Activated CD8-positive, alpha-beta memory T cell treated with anti-CD3 and anti-CD28 coated beads for 48 hours (primary cell): ENCODE data around the gene CDKAL1.

Experiments
- DNase-seq, 3 experiments: peaks; one replicate each; pipeline ENCODE4 v3.0.0-alpha.2; 2020; ENCODE audit warnings: low read depth in 2 of 3, low spot score in 2 of 3

The CDKAL1 gene

DNA sequence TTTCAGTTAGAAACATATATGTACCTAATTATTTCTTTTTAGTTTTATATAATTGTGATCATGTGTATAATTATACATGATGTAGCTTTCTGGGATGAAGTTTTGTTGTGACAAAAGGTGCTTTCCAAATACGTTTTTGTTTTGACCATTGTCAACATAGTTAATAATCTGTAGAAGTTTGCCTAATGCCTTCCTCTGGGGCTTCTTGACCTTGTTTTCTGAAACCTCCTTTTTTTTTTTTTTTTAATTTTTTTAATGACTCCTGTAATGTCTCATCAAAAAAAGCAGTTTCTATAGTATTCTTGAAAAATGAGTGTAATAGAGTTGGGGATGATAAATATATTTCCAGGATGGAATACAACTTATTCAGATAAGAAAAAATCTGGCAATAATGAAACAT, 624.6 kb downstream of the CDKAL1 start:
- DNase-seq: no peak

DNA sequence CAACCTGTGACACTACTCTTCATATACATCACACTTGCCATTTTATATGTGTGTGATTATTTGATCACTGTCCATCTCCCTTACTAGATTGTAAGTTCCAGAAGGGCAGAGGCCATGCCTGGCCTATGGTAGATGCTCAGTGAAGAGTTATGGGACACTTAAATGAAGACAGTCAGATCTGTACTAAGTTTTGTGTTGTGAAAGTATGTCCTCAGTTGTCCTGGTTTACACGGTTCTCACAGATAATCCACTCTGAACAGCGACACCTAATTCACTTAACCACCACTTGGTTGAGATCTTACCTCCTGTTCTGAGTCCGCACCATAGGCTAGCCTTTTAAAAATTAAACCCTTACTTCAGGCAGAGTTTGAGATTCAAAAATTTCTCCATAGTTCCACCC, 625.2 kb downstream of the CDKAL1 start:
- DNase-seq: no peak

DNA sequence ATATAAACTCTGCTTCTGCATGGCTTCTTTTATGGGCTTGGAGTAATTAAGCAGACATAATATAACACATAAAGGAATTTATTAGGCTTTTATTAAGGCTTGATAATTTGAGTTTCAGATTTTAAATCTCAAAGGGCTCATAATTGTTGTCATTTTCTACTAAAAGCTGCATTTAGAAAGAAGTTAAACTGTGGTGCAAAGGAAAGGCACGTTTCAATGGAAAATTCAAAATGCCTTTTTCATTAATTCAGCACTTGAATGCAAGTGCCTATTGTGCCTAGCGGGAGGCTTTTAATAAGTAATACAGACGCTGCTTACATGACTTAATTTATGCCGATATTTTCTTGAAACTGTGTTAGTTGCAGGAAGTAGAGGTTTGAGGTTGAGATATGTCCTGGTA, 627.5 kb downstream of the CDKAL1 start:
- no peak for DNase-seq

DNA sequence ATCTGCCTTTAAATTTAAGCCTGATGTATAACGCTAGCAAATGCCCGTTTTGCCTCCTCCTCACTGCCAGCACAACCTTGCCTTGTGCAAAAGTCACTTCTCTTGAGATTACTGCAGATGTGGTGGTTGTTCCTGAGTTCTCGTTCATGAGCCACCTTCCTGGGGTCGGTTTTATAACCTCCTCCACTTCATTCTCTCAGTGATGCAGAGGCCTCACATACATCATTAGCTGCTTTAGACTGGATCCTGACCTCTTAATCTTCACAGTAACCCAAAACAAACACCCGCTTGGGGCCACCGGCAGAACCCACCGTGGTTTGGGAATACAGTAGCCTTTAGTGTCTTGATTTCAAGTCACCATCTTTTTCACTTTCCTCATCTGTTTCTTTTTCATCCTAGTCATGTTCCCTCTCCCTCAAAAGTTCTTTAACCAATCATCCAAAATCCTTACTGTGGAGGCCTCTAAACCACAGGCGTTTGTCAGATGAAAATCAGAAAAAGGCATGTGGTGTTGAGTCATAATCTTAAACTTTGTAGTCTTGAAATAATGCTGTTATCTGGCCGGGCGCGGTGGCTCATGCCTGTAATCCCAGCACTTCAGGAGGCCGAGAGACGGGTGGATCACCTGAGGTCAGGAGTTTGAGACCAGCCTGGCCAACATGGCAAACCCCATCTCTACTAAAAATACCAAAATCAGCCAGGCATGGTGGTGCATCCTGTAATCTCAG, 629.0 kb downstream of the CDKAL1 start:
- no peak for DNase-seq

- no peak for DNase-seq
Measured at GRCh38 chr6:21163838-21164180, 629.6 kb downstream of the CDKAL1 start.

- DNase-seq: no peak
Measured at GRCh38 chr6:21164768-21165326, 630.6 kb downstream of the CDKAL1 start.

DNA sequence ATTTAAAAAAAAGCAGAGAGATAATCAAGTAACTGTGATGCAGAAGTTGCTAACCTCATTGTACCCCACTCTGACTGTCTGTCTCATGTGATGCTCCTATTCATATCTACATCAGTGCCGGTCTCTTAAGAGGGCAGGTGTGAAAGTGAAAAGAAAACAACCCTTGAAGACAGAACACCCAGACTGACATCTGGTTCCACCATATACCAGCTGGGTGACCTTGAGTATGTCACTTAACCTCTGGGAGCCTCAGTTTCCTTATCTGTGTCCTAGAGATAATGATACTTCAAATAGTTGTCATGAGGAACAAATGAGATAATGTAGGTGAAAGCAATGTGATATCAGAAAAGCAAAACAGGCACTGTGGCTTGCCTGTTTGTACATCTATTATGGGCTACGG, 632.5 kb downstream of the CDKAL1 start:
- no peak for DNase-seq

DNA sequence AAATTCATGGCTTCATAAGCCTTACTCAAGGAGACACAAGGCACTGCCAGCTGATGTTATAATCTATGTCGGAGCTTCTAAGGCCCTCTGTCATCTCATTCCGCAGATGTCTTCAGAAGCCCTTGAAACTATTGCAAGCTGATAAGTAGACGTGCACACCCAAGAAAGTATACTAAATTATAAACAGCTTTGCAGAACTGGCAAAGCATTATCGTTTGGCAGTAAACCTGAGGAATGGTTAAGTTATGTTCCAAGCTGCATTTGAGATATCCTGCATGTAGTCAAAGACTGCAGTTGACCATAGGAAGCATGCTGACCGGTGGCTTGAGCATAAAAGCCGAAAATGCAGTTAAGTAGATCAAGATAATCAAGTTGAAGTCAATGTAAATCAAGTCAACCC, 633.5 kb downstream of the CDKAL1 start:
- DNase-seq: no peak

- no peak for DNase-seq
Measured at GRCh38 chr6:21171801-21172200, 637.5 kb downstream of the CDKAL1 start.

GRCh38 chr6:21173031-21173430, 638.8 kb downstream of the CDKAL1 start:
- DNase-seq: no peak

- no peak for DNase-seq
Measured at GRCh38 chr6:21173678-21174077, 639.4 kb downstream of the CDKAL1 start.

DNA sequence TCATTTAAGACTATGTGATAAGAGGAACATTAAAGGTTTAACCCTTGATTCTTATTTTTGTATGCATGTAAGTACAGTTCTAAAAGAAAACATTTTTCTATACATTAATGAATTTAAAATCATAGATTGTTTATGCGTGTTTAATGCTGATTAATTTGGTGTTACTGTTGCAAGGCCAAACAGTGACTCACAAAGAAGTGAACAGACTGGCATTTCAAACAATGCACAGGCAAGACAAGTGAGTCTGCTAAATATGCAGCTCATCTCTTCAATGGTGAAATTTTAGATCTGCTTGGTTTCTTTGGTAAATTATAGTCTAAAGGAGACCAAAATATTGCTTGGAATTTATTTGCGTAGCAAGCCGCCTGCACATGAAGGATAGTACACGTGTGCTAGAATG, 641.9 kb downstream of the CDKAL1 start:
- no peak for DNase-seq

GRCh38 chr6:21180155-21180554, 645.9 kb downstream of the CDKAL1 start:
- DNase-seq: no peak

GRCh38 chr6:21180800-21181337, 646.6 kb downstream of the CDKAL1 start:
- DNase-seq: no peak

DNA sequence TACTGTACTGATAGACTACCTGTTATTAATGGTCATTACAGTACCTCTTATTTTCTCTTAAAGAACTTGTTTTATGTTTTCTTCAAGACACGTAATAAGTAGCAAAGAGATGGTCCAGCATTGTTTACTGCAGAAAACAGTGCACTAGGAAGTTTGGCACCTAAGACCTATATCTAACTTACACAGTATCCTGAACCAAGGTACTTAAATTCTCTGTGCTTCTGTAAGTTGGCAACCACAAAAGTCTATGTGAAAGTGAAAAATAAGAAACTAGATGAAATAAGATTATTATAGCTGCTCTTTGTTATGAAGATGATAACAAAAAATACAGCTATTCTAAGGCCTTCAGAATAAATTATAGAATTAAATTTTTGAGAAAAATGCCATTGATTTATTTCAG, 647.6 kb downstream of the CDKAL1 start:
- no peak for DNase-seq

DNA sequence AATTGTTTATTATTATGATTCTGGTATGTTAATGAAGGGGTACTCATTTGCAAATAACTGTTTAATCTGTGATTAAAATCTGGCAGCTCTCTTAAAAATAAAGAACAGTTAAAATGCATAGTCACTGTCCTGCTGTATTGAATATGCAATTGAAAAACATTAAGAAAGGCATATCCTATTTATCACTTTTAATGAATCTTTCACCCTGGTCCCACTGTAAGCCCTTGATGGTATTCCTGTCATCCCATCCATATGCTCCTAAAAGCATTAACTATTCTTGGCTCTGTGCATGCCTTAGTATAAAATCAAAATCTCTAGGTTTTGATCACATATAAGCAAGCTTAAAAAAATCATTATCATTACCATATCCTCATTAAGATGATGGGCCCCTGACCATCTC, 648.3 kb downstream of the CDKAL1 start:
- no peak for DNase-seq

- DNase-seq: no peak
Measured at GRCh38 chr6:21185861-21186478, 651.7 kb downstream of the CDKAL1 start.

DNA sequence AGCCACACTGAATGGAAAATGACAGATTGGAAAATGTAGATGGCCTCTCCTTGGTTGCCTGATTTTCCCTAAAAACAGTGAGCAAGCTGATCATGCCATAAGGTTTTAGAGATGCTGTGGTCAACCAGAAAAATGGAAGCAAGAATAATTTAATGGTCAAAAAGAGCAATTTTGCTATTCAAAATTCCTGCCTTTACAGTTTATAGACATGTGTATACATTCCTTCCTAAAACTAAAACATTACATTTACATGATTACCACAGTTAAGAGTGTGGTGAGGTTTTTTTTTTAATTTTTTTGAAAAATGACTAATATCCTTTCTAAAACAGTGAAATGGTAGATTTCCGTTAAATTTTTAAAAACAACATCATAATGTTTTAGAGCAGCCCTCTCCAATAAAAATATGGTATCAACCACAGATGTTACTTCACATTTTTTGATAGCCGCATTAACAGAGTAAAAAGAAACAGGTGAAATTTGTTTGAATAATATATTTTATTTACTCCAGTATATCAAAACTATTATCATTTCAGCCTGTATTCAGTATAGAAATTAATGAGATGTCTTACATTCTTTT, 652.3 kb downstream of the CDKAL1 start:
- DNase-seq: no peak

GRCh38 chr6:21187485-21187884, 653.2 kb downstream of the CDKAL1 start:
- DNase-seq: no peak

DNA sequence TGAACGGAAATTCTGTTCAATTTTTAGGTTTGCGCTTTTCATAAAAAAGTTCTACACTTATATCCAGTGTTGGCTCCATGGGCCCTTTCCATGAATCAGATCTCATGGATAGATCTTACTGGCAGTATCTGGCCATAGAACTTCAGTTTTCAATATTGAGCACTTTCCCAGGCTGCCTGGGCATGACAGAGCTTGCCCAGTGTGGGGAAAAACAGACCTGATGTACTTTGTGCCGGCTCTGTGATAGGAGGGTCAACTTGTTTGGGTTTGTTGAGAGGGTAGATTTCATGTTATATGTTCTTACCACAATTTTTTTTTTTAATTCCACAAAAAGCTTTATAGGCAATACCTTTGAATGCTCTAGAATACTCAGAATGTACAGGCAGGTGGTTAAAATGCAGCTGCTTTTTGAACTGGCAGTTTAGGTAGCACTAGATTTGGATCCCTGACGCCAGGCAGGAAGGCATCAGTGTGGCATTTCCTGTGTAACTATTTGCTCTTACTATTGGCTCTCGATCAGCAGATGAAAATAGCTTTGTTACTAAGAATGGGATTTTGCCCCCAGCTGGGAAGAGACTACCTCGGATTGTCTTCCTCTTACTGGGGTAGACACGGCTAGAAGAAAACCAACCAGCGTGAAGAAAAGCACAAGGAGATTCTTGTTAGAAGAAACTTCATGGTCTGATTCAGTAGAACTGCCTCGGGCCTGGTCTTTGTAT, 654.4 kb downstream of the CDKAL1 start:
- DNase-seq: no peak

DNA sequence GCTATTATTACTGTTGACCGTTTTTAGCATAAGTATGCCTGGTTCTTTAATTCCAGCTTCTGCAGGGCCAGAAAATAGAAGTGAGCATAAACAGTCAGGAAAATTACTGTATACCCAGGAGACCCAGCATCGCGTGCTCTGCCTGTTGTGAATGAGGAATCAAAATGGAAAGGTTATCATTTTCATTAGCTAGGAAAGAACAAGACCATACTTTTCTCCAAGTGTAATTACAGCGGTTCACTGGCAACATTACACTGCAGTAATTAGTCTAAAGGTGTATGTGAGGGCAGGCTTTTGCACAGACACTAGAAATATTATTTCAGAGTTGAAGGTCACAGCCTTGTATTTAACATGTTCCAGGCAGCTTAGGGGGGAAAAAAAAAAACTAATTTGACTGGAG, 655.5 kb downstream of the CDKAL1 start:
- no peak for DNase-seq

DNA sequence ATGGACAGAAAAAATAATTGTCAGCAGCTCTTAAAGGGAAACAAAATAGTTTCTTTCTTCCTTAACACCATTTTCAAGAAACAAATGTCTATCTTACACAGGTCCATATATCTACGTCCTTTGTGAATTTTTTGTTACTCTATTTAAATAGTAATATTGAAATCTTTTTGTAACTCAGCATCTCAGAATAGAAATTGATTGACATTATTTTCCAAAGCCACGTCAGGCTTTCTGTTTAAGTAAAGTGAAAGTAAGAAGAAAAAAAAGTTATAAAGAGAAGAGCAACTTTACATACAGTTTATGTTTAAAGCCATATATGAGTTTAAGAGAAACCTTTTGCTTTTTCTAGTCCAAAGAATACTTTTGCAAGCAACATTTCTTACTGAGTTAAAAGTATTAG, 656.4 kb downstream of the CDKAL1 start:
- no peak for DNase-seq
